Loucy (cell line): ENCODE data around the gene FSTL4.

Experiments
- H2AFZ ChIP-seq: fragments of 200-600 bp; sonication (generic); 2 replicates; pipeline ENCODE4 v1.6.0; 2016; ENCODE audit warnings: antibody characterized with exemption, mild to moderate bottlenecking, low read length, moderate library complexity
- H3F3A ChIP-seq: fragments of 200-600 bp; 2 replicates; pipeline ENCODE4 v1.6.0; 2016; ENCODE audit warnings: antibody characterized with exemption, low read depth, mild to moderate bottlenecking
- H3K27me3 ChIP-seq: fragments of 200-600 bp; sonication (generic); 2 replicates; pipeline ENCODE4 v1.6.1; 2014; ENCODE audit warnings: low read length, mild to moderate bottlenecking; ENCODE audit not compliant: insufficient read depth, poor library complexity, severe bottlenecking
- H3K36me3 ChIP-seq: fragments of 200-600 bp; sonication (generic); 2 replicates; pipeline ENCODE4 v1.6.1; 2016; ENCODE audit warnings: low read length; ENCODE audit not compliant: insufficient read depth
- H3K4me1 ChIP-seq: fragments of 200-600 bp; sonication (generic); 2 replicates; pipeline ENCODE4 v1.5.1; 2014; ENCODE audit warnings: low read length, mild to moderate bottlenecking; ENCODE audit not compliant: insufficient read depth, poor library complexity, severe bottlenecking
- H3K4me2 ChIP-seq: fragments of 200-600 bp; sonication (generic); 2 replicates; pipeline ENCODE4 v1.6.0; 2014; ENCODE audit warnings: antibody characterized with exemption, low read length, low read depth, mild to moderate bottlenecking; ENCODE audit not compliant: poor library complexity, severe bottlenecking
- H3K4me3 ChIP-seq: fragments of 200-600 bp; sonication (generic); 2 replicates; pipeline ENCODE4 v1.5.1; 2014; ENCODE audit warnings: low read length, mild to moderate bottlenecking, mixed read lengths; ENCODE audit not compliant: poor library complexity, severe bottlenecking
- H3K79me2 ChIP-seq: fragments of 200-600 bp; sonication (generic); 2 replicates; pipeline ENCODE4 v1.6.1; 2014; ENCODE audit warnings: low read length; ENCODE audit not compliant: insufficient read depth
- H3K9ac ChIP-seq: fragments of 200-600 bp; sonication (generic); 2 replicates; pipeline ENCODE4 v1.6.0; 2014; ENCODE audit warnings: mild to moderate bottlenecking, low read depth, low read length, moderate library complexity; ENCODE audit not compliant: poor library complexity, severe bottlenecking
- H3K9me2 ChIP-seq: fragments of 200-600 bp; sonication (generic); replicated peaks from 2 replicates; pipeline ENCODE4 v1.6.1; 2016; ENCODE audit warnings: low read depth, low read length, mixed read lengths
- H3K9me3 ChIP-seq: fragments of 200-600 bp; sonication (generic); 2 replicates; pipeline ENCODE4 v1.6.1; 2014; ENCODE audit warnings: mild to moderate bottlenecking, antibody characterized with exemption, low read length, low read depth; ENCODE audit not compliant: insufficient read depth
- H4K20me1 ChIP-seq: fragments of 200-600 bp; sonication (generic); 2 replicates; pipeline ENCODE4 v1.6.0; 2014; ENCODE audit warnings: antibody characterized with exemption, low read length, mild to moderate bottlenecking; ENCODE audit not compliant: insufficient read depth, poor library complexity, severe bottlenecking
- CTCF ChIP-seq: fragments of 200-600 bp; sonication (generic); conservative IDR thresholded peaks from 2 replicates; pipeline ENCODE4 v1.5.1; 2014; ENCODE audit warnings: mild to moderate bottlenecking, antibody characterized with exemption, low read length
- EZH2phosphoT487 ChIP-seq: fragments of 200-600 bp; IDR thresholded peaks from 2 replicates; pipeline ENCODE4 v1.6.1; 2018; ENCODE audit warnings: antibody characterized with exemption, mild to moderate bottlenecking, moderate library complexity, borderline replicate concordance

The FSTL4 gene

GRCh38 chr5:133427121-133427777, 185.1 kb downstream of the FSTL4 start:
- no peaks in the 10 kb centered on the region for H3K36me3 ChIP-seq
- H3K9ac ChIP-seq: no peak overlapping the region
- H3K4me2 ChIP-seq: no peak overlapping the region
- H3F3A ChIP-seq: no peaks in the 10 kb centered on the region
- no peaks in the 10 kb centered on the region for H3K4me1 ChIP-seq
- no peak overlapping the region for H2AFZ ChIP-seq
- H3K9me2 ChIP-seq: no peaks in the 10 kb centered on the region
- H3K79me2 ChIP-seq: no peaks in the 10 kb centered on the region
- H3K4me3 ChIP-seq: no peak overlapping the region
- TF ChIP-seq CTCF (no peak), EZH2phosphoT487 (no peak)
- no peaks in the 10 kb centered on the region for H4K20me1 ChIP-seq
- H3K27me3 ChIP-seq: no peaks in the 10 kb centered on the region
- H3K9me3 ChIP-seq: no peaks in the 10 kb centered on the region

DNA sequence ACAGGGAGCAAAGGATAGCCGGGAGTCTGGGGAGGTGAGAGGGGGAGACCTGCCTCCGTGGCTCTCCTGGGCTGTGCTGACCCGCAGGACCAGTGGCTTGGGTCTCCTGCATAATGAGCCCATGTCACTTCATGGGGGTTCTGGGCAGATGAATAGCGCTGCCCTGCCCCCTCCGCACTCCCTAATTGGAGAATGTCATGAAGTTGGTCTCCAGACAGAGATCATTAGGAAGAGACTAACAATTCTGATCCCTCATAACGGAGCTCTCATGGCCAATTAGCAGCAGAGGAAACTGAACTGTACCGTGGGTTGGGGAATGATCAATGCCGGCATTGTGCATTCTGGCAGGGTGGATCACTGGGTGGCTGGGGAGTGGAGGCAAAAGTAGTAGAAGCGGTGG, 186.1 kb downstream of the FSTL4 start:
- Histone ChIP-seq H3K9me2 (no peaks in the 10 kb centered on the region), H3K4me2 (no peak overlapping the region), H3K4me1 (no peaks in the 10 kb centered on the region), H3F3A (no peaks in the 10 kb centered on the region), H3K27me3 (no peaks in the 10 kb centered on the region), H3K9me3 (no peaks in the 10 kb centered on the region), H2AFZ (no peak overlapping the region), H3K36me3 (no peaks in the 10 kb centered on the region), H3K79me2 (no peaks in the 10 kb centered on the region), H4K20me1 (no peaks in the 10 kb centered on the region), H3K9ac (no peak overlapping the region), H3K4me3 (no peak overlapping the region)
- no peak for TF ChIP-seq CTCF
- TF ChIP-seq EZH2phosphoT487: no peak

DNA sequence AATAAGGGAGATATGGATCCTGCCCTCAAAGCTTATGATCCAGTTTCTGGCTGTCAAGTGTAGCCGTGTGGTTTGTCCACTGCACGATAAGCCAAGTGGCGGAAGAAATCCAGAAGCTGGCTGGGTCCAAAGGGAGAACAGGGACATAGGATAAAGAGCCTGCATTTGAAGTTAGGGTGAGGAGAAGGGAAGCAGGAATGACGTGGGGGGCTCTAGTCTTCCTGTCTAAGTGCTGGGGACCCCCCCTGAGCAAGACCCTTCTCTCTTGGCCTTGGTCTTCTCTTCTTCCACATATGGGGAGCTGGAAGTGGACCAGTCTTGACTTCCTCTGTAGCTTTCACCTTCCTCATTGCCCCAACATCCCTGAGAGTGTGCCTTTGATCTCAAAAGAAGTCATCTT, 186.6 kb downstream of the FSTL4 start:
- TF ChIP-seq CTCF: no peak
- TF ChIP-seq EZH2phosphoT487: no peak
- Histone ChIP-seq H3K36me3 (no peaks in the 10 kb centered on the region), H3K9me2 (no peaks in the 10 kb centered on the region), H3K79me2 (no peaks in the 10 kb centered on the region), H3K27me3 (no peaks in the 10 kb centered on the region), H3K9ac (no peak overlapping the region), H4K20me1 (no peaks in the 10 kb centered on the region), H3K4me3 (no peak overlapping the region), H3K9me3 (no peaks in the 10 kb centered on the region), H3K4me2 (no peak overlapping the region), H3K4me1 (no peaks in the 10 kb centered on the region), H3F3A (no peaks in the 10 kb centered on the region), H2AFZ (no peak overlapping the region)
